Medulla oblongata (tissue), 1 donor: ENCODE results near the gene ANO4.
A peak's percentile ranks its signal among the peaks of the same experiment; 100 is the strongest.

Experiments
- DNase-seq: peaks from one replicate; pipeline ENCODE4 v3.0.0-alpha.2; 2015; ENCODE audit errors: extremely low spot score

The ANO4 gene

DNA sequence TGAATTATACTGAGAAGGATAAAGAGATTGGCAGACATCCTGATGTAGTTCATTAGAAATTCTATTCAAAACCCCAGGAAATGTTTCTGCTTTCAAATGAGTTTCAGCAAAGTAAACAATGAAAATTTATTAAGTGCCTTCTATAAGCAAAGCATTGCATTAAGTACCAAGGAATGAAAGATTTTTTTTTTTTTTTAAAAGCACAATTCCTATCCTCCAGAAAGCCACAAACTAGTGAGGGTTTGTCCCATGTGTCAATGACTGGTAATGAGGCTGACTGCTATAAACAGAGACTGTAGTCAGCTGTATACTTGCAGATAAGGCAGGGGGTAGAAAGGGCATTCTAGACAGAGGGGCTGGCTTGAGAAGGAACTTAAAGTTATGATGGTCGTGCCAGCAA lies 6.7 kb downstream of the ANO4 start:
- DNase-seq, result no peak

DNA sequence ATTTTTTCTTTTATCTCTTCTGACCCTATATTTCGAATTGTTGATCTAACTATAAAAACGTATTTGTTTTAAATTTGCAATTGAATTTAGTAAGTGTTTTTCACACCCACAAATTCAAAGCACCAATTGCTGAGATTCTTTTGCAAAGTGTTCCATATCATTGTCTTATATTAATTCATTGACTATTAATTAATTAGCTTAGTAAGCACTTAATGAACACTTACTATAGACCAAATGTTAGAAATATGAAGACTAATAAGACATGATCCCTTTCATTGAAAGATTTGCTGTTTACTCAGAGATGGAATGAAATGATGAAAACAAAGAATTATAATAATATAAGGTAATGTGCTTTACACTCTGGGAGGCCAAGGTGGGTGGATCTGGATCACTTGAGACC lies 14.2 kb downstream of the ANO4 start:
- DNase-seq, result no peak

DNA sequence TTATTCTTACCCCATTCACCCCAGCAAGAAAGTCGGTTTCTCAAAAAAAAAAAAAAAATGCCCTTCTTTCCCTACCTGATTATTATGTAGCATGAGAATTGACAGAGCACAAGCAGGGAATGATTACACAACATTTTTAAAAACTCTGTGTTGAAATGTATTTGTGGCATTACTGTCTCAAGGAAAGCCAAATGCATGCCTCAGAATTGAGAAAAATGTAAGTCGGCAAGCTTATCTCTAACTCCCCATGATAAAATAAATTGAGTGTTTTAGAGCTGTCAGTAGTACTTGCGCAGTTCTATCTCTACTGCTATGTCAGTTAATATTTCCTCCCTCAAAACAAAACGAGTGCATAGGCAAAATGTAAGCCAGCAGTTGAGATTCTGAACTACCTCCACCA lies 25.7 kb downstream of the ANO4 start:
- DNase-seq, result no peak

DNA sequence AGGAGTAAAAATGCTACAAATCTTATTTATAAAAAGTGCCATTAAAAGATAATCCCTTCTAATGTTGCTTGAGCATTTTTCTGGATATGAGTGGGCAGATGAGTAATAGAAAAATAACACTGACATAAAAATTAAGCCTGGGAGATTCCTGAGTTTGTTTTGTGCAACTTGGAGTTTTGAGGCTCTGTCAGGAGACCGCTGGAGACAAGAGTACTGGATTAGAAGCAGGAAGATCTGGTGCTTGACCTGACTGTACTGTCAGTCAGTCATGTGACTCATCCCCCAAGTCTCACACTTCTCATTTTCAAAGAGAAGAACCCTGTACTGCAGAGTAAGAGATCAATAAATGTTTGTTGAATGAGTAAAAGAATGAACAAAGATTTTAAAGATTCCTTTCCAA lies 29.4 kb downstream of the ANO4 start:
- no peak for DNase-seq

DNA sequence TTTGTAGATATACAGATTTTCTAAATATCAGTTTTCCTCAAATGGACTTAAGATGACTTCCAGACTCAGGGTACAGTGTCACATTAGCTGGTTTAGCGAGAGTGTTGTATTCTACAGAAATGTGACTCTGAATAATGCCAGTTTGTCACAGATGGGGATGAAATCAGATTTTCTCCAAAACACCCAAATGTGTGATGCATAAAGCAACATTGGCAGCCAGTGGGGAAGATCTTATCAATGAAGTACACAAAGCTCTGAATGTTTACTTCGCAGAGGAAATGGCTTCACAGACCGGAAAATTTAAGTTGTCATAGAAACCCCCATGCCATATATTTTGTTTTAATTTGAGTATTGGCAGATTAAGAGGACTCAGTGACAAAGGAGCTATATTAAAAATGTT lies 29.9 kb downstream of the ANO4 start:
- no peak for DNase-seq

DNA sequence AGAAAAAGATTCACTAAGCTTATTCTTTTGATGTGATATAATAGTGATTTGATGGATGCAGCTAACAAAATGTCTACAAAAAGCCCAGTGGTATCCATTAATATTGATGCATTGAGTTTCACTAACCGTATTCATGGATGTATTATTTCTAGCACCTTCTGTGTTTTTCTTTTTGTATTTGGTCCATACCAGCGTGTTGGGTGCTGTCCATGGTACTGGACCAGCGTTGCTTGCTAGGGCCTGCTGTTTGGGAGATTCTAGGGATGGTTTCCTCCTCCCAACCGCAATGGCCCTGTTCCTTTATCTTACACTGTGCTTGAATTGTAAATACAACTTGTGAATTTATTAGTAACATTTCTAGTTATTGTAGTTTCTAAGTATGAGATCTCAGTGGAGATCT lies 31.7 kb downstream of the ANO4 start:
- peak; percentile 48 for DNase-seq

DNA sequence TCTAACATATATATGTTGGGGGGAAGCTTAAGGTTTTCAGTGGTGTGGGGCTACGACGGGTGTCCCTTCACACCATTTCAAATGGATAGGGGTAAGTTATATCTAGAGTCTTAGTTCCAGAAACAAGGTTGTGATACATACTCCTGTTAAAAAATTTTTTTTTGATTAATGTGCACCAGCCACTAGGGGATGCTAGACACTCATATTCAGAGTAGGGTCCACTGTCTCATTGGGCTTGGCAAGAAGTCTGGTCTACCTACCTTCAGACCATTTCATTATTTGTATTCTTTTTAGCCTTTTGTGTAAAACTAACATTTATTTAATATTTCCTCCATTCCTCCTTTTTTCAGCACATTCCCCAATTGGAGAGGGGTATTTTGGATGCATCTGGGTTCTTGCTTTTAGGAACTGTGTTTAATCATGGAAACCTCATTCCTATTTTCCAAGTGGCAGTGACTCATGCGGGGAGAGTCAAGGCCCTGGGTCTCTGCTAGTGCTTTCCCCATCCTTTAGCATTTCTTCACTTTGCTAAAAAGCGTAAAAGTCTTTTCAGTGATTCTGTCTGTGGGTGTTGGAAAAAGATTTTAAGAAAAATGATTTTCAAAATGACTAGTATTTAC lies 33.4 kb downstream of the ANO4 start:
- peak; percentile 33 for DNase-seq

DNA sequence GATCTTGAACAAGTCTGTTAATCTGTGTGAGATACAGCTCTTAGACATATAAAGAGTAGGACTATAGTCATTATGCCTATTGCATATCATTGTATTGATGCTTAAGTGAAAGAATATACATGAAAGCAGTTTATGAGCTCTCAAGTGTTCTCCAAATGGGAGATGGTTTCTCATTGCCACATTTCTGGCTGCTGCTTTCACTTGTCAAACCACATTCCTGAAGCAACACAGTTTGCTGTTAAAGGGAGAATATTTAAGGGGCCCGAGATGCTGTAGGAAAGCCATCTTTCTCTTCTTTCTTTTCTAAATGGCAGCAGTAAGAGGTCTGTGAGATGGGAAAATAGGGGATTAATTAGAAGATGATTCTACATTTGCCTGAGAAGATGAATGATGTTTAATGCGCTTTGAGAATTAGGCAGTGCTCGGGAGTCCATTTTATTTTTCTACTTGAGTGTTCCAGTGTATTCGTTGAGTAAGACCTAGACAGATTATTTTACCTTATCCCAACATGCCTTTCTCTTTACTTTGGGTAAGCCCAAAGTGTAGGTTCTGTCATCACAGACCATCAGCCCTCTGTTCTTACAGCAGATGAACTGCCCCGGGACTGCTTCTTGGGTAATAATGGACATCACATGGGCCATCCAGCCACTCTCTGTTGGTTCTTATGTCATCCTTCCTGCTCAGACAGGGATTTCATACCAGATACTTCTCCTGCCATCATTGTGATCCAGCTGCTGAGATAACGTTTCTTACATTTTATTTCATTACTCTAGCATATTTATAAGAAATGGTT lies 35.6 kb downstream of the ANO4 start:
- DNase-seq, result no peak

DNA sequence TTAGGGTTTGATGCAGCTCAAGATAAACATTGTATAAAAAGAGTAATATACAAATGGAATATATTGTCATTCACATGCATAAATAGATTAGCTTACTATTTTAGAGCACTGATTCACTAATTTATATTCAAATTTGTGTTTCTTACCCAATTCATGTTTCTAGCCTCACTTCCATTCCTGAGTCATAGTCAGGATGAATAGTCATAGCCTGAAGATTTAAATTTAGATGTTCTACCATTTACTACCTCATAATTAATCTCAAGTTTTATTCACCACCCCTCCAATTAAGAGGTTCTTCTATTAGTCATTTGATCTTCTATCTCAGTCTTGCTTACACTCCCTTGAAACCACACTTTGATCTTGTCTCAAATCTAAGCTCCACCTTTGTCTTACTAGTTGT lies 38.7 kb downstream of the ANO4 start:
- DNase-seq, result no peak

DNA sequence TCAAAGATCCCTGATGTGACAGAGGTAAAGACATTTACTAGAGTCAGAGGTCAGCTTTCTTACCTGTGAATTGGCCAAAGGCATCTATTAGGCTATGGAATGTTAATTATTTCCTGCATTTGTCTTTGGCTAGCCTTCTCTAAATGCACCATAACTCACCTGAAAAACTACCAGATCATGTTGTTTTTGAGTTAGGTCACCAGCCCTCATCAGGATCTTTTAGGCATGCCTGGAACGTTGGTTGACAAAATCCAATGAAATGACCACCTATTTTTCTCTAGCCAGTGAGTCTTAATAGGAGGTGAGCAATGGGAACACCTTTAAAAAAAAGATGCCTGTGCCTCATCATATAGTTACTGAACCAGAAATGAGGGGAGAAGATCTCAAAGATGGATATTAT lies 46.2 kb downstream of the ANO4 start:
- DNase-seq, result no peak

DNA sequence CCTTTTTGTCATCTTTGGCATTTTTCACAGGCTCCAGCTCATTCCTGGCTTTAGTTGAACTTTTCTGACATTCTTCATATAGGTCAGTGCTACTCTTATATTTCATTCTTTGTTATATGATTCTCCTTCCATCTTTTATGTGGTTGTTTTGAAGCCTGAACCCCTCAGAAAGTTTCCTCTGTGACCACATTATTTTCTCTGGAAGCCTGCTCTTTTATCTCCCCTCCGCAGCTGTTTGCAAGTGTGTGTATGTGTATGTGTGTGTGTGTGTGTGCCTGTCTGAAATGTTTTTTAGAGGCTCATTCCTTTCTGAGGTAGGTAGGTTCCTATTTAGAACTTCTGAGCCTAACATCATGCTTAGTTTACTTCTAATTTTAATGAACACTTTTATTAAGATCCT lies 47.6 kb downstream of the ANO4 start:
- no peak for DNase-seq

DNA sequence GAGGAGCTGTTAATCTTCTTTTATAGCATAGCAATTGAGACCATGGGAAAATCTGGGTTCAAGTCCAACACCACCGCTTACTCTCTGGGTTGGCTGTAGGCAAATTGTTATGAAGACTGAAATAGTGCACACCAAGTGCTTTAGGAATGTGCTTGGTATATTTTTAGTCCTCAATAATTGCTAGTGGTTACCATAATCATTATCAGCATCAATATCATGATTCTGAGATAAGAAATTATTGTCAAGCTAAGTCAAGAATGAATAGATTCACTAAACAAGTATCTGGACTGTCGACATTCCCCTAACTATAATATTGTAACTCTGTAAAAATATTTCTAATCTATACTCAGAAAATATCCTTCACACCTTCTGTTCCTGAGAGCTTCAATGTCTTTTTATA lies 48.5 kb downstream of the ANO4 start:
- no peak for DNase-seq

DNA sequence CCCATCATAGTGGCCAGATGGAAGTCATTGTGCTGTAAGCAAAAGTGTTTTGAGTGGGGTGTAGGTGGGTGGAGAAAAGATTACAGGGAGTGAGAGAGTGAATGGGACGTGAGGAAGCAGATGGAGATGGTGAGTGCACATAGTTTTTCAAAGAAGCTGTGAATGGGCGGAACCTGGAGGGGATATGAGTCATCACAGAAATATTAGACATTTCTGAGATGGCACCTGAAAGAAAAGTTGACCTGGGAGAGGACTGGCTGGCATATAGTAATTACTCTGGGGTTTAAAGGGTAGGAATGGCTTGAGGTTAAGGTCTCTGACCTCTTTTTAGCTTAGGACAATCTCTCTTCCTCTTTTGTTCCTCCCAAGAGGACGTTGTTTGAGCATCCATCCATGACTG lies 50.5 kb downstream of the ANO4 start:
- no peak for DNase-seq

DNA sequence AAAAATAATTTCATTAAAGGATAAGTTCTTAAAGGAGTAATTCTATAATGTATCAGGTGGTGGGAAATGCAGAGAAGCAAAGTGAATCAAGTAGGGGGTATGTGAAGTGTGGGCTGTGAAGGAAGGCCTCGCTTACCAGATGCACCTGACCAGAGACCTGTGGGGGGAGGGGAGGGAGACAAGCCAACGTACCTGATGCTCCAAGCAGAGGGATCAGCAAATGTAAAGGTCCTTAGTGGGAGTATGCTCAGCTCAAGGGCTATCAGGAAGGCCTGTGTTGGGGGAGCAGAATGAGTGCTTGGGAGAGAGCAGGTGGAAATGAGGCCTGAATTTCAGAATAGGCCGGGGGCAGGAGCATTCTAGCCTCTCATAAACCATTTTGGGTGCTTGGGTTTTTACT lies 57.1 kb downstream of the ANO4 start:
- no peak for DNase-seq

DNA sequence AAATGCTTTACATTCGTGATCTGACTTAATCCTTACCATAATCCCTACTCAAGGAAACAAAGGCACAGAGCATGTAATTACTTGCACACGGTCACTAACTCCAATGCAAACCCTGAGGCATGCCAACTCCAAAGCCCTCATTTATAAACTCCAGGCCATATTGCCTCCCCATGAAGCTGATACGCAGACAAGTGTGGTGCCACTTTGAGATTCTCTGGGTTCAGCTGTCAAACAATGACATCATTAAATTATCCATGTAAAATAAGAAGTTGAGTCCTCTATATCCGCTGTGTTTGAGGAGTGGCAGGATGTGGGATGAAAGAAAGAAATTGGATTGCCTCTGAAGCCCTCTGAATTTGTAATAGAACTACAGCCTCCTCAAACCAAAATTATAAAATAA lies 62.8 kb downstream of the ANO4 start:
- no peak for DNase-seq

DNA sequence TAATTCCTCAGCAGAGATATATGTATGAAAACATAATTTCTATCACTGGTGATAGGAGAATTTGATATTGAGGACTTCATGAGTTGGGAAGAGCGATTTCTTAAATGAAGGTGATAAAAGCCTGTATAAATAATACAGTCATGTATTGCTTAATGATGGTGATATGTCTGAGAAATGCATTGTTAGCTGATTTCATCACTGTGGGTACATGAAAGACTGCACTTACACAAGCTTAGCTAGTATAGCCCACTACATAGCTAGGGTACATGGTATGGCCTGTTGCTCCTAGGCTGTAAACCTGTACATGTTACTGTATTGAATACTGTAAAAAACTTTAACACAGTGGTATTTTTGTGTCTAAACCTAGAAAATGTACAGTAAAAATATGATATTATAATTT lies 63.4 kb downstream of the ANO4 start:
- DNase-seq, result no peak

DNA sequence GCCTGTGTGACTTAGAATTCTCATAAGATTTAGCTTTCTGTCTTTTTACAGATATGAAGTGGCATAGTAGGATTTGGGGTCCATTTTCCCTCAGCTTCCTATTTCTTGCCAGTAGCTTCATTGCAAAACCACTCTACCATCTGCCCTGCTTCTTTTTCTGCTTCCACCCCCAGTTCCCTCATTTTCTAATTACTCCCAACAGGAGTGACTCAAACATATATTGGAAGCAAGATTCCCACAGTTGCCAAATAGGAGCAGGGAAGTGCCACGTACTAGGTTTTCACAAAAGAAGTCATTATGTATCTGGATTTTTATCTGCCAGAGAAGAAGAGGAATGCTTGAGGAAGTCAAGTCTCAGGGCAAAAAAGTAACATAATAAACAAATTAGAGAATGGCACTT lies 64.1 kb downstream of the ANO4 start:
- DNase-seq, result no peak

DNA sequence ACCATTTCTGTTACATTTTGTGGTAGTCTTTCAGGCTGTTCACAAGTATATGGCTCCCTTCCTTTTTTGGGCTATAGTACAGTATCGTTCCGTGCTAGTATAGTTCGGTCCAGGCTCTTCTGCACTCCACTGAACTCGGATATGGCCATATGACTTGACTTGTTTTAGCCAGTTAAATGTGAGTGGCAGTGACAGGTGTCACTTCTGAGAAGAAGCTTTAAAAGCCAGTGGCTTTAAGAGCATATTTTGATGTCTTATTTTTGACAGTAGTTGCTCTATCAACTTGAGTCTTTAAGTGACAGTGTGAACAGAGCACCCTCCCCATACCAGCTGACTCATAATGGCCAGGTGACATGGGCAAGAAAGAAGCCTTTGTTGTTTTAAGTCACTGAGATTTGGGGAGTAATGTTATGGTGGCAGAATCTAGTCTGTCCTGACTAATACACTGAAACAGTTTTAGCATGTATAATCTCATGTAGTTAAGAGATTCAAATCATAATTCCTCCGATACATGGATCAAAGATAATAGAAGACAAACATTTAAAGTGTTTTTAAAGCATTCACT lies 64.6 kb downstream of the ANO4 start:
- DNase-seq, result no peak

DNA sequence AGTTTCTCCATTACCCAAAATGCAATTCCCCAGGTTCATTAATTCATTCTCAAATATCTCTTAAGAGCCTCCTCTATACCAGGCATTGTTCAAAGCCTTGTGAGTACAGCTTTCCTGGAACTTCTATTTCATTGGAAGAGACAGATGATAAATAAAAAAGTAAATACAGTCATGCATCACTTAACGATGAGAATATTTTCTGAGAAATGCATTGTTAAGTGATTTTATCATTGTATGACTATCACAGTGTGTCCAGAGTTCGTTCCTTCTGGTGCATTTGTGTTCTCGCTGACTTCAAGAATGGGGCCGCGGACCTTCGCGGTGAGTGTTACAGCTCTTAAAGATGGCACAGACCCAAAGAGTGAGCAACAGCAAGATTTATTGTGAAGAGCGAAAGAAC lies 66.0 kb downstream of the ANO4 start:
- DNase-seq, result no peak

DNA sequence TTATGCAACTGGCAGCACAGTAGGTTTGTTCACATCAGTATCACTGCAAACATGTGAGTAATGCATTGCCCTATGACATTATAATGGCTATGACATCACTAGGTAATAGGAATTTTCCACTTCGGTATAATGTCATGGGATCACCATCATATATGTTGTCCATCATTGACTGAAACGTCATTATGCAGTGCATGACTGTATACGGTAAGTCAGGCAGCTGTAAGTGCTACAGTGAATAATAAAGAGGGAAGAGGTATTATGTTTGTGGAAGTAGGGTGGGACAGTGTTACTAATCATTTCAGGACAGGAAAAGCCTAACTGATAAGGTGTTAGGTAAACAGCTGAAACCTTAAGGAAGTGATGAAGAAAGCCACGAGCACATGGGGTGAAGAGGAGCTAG lies 68.1 kb downstream of the ANO4 start:
- DNase-seq, result no peak

DNA sequence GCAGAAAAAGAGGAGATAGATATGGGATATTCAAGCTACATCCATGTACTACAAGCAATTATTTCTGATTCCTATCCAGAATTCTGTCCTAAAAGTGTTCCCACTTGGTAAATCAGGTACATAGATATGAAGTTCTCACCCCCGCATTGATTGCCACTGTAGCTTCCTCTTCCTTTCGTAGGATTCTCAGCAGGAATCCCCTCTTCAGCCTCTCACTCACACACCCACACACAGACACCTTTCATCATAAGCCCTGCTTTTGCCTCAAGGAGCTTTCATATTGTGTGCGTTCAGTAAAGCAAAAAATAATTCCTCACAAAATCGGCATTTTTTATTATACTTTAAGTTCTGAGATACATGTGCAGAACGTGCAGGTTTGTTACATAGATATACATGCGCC lies 69.8 kb downstream of the ANO4 start:
- no peak for DNase-seq

DNA sequence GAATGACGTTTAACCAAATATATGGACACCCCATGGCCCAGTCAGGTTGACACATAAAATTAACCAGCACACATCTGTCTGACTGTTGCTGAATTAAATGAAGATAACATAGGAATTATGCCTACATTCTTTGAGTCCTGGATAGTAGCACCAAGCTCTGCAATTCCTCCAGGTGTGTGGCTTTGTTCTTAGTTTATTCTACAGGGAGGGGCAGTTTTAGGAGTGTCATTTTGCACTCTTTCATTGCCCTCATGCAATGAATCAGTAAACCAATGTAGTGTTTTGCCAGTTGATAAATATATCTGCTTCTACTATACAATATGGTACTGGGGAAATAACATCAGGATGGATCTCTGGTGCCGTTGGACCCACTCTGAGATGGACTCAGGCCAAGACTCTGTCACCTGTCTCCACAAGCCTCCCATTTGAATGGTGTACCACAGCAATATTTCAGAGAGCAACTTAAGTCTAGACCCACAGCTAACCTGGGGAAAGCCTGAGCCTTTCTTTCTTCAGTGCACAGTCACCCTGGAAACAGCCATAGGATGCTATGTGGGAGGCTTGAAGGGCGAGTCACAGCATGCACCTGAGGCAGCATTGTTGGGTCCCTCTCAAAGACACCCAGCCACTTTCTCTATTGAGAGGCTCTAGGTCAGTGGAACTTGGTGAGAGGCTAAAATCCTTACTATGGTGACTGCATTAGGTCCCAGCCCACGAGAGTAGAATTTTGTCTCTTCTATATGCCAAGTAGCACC lies 73.2 kb downstream of the ANO4 start:
- no peak for DNase-seq

DNA sequence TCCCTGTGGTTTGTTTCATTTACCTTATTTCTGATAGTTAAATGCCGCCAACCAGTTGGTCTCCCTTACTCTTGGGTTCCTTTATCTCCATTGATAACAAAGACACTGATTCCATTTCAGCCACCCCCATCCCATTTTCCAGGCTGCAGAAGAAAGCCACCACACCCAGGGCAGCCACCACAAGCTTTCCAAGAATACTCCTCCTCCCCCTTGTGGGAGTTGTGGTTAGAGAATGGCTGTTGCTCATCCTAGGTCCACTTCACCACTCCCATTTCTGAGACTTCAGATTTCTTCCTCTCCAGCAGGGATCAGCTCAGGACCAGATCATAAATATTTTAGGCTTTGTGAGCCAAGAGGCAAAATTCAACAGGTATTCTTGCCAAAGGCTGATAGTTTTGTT lies 73.9 kb downstream of the ANO4 start:
- no peak for DNase-seq
